ENCODE measurements around the gene AKNA.

Gene AKNA

GRCh38 chr9:114312513-114312875 is 75.3 kb downstream of the AKNA start:
- peaks cover 4% of the 10 kb centered on the region for H3K36me3 Mint-ChIP-seq
- ATAC-seq, result no peak

GRCh38 chr9:114311571-114312512 is 75.9 kb downstream of the AKNA start:
- H3K27ac Mint-ChIP-seq, result no peak overlapping the region
- no peaks in the 10 kb centered on the region for H3K9me3 Mint-ChIP-seq
- H3K4me1 Mint-ChIP-seq, result no peaks in the 10 kb centered on the region
- H3K4me3 Mint-ChIP-seq, result no peak overlapping the region
- ATAC-seq (no peak), DNase-seq (ENCODE audit: low spot score in 2 of 2) (no peak)
- peaks cover 4% of the 10 kb centered on the region for H3K36me3 Mint-ChIP-seq

More at GRCh38 chr9:114312513-114312875, 75.3 kb downstream of the AKNA start:
- H3K4me1 Mint-ChIP-seq, result no peaks in the 10 kb centered on the region
- H3K9me3 Mint-ChIP-seq, result no peaks in the 10 kb centered on the region
- H3K27ac Mint-ChIP-seq, result no peak overlapping the region
- H3K4me3 Mint-ChIP-seq, result no peak overlapping the region
- no peak for DNase-seq (ENCODE audit: low spot score in 2 of 2)

- ATAC-seq (no peak), DNase-seq (ENCODE audit: low spot score in 2 of 2) (no peak)
- peaks cover 4% of the 10 kb centered on the region for H3K36me3 Mint-ChIP-seq
- peaks cover 2% of the 10 kb centered on the region for H3K4me1 Mint-ChIP-seq
- H3K27ac Mint-ChIP-seq, result no peak overlapping the region
- H3K4me3 Mint-ChIP-seq, result no peak overlapping the region
- no peaks in the 10 kb centered on the region for H3K9me3 Mint-ChIP-seq
Measured at GRCh38 chr9:114310471-114311450, 77.0 kb downstream of the AKNA start.

GRCh38 chr9:114309096-114309495 is 78.7 kb downstream of the AKNA start:
- no peak overlapping the region for H3K4me3 Mint-ChIP-seq
- ATAC-seq, result no peak
- H3K4me1 Mint-ChIP-seq, result peaks cover 9% of the 10 kb centered on the region
- H3K9me3 Mint-ChIP-seq, result no peaks in the 10 kb centered on the region
- no peak for DNase-seq (ENCODE audit: low spot score in 2 of 2)
- peaks cover 4% of the 10 kb centered on the region for H3K36me3 Mint-ChIP-seq
- no peak overlapping the region for H3K27ac Mint-ChIP-seq

- H3K27ac Mint-ChIP-seq, result no peak overlapping the region
Measured at GRCh38 chr9:114308361-114308950, 79.3 kb downstream of the AKNA start.

GRCh38 chr9:114307899-114308267 is 79.9 kb downstream of the AKNA start:
- no peak overlapping the region for H3K4me3 Mint-ChIP-seq
- ATAC-seq, result no peak
- H3K27ac Mint-ChIP-seq, result peak overlapping the region; percentile 65
- no peak for DNase-seq (ENCODE audit: low spot score in 2 of 2)
- no peaks in the 10 kb centered on the region for H3K9me3 Mint-ChIP-seq
- peaks cover 4% of the 10 kb centered on the region for H3K36me3 Mint-ChIP-seq
- H3K4me1 Mint-ChIP-seq, result peaks cover 9% of the 10 kb centered on the region

More at GRCh38 chr9:114308361-114308950, 79.3 kb downstream of the AKNA start:
- Mint-ChIP-seq H3K9me3 (no peaks in the 10 kb centered on the region), H3K4me3 (no peak overlapping the region), H3K4me1 (peaks cover 9% of the 10 kb centered on the region), H3K36me3 (peaks cover 4% of the 10 kb centered on the region)
- DNase-seq (ENCODE audit: low spot score in 2 of 2) (no peak), ATAC-seq (no peak)

- H3K4me3 Mint-ChIP-seq, result no peak overlapping the region
- no peak for ATAC-seq
- no peaks in the 10 kb centered on the region for H3K36me3 Mint-ChIP-seq
- no peak overlapping the region for H3K27ac Mint-ChIP-seq
- DNase-seq (ENCODE audit: low spot score in 2 of 2), result no peak
- H3K4me1 Mint-ChIP-seq, result peaks cover 9% of the 10 kb centered on the region
- H3K9me3 Mint-ChIP-seq, result no peaks in the 10 kb centered on the region
Measured at GRCh38 chr9:114304416-114305188, 83.2 kb downstream of the AKNA start.

GRCh38 chr9:114303977-114304376 is 83.8 kb downstream of the AKNA start:
- ATAC-seq, result no peak
- Mint-ChIP-seq H3K4me3 (no peak overlapping the region), H3K4me1 (peaks cover 9% of the 10 kb centered on the region), H3K36me3 (no peaks in the 10 kb centered on the region), H3K9me3 (no peaks in the 10 kb centered on the region), H3K27ac (no peak overlapping the region)
- peak in 1 of 2 donors; percentile 40 for DNase-seq (ENCODE audit: low spot score in 2 of 2)

GRCh38 chr9:114303571-114303970 is 84.2 kb downstream of the AKNA start:
- H3K9me3 Mint-ChIP-seq, result no peaks in the 10 kb centered on the region
- H3K27ac Mint-ChIP-seq, result no peak overlapping the region
- H3K4me1 Mint-ChIP-seq, result peaks cover 9% of the 10 kb centered on the region
- no peak overlapping the region for H3K4me3 Mint-ChIP-seq
- ATAC-seq (no peak), DNase-seq (ENCODE audit: low spot score in 2 of 2) (no peak)
- no peaks in the 10 kb centered on the region for H3K36me3 Mint-ChIP-seq

GRCh38 chr9:114302727-114303126 is 85.1 kb downstream of the AKNA start:
- Mint-ChIP-seq H3K36me3 (no peaks in the 10 kb centered on the region), H3K9me3 (no peaks in the 10 kb centered on the region), H3K27ac (no peak overlapping the region), H3K4me1 (peaks cover 9% of the 10 kb centered on the region), H3K4me3 (no peak overlapping the region)
- peak in 1 of 2 donors; percentile 37 for DNase-seq (ENCODE audit: low spot score in 2 of 2)
- ATAC-seq, result no peak

GRCh38 chr9:114301798-114302565 is 85.8 kb downstream of the AKNA start:
- H3K36me3 Mint-ChIP-seq, result no peaks in the 10 kb centered on the region
- no peak overlapping the region for H3K4me3 Mint-ChIP-seq
- ATAC-seq (no peak), DNase-seq (ENCODE audit: low spot score in 2 of 2) (peak in 1 of 2 donors; percentile 34)
- no peak overlapping the region for H3K27ac Mint-ChIP-seq
- H3K9me3 Mint-ChIP-seq, result no peaks in the 10 kb centered on the region
- peaks cover 9% of the 10 kb centered on the region for H3K4me1 Mint-ChIP-seq

- Mint-ChIP-seq H3K27ac (no peak overlapping the region), H3K9me3 (no peaks in the 10 kb centered on the region), H3K4me3 (no peak overlapping the region), H3K36me3 (no peaks in the 10 kb centered on the region), H3K4me1 (peaks cover 9% of the 10 kb centered on the region)
- no peak for ATAC-seq
- no peak for DNase-seq (ENCODE audit: low spot score in 2 of 2)
Measured at GRCh38 chr9:114300846-114301797, 86.7 kb downstream of the AKNA start.

GRCh38 chr9:114300153-114300845 is 87.5 kb downstream of the AKNA start:
- H3K27ac Mint-ChIP-seq, result no peak overlapping the region
- no peaks in the 10 kb centered on the region for H3K36me3 Mint-ChIP-seq
- no peak overlapping the region for H3K4me3 Mint-ChIP-seq
- H3K4me1 Mint-ChIP-seq, result peaks cover 3% of the 10 kb centered on the region
- DNase-seq (ENCODE audit: low spot score in 2 of 2), result no peak
- ATAC-seq, result no peak
- peaks cover under 1% of the 10 kb centered on the region for H3K9me3 Mint-ChIP-seq

Measured in stimulated activated effector memory CD8-positive, alpha-beta T cell treated with anti-CD3 and anti-CD28 coated beads, Interleukin-12 subunit alpha, Interleukin-12 subunit beta, amount 100 ng/mL, for 72 hours (primary cell).